GM10266 (cell line): ENCODE data around the gene KRTAP9-7.

Experiments
- DNase-seq: peaks from one replicate; pipeline ENCODE4 v3.0.0; 2012; ENCODE audit errors: extremely low spot score
- TF ChIP-seq, protein P1 (sequence below): IDR thresholded peaks from 2 replicates; pipeline ENCODE4 v1.5.1; 2012; ENCODE audit warnings: mild to moderate bottlenecking, low read depth; ENCODE audit not compliant: control insufficient read depth, insufficient read depth; ENCODE audit errors: missing control alignments

Gene KRTAP9-7

GRCh38 chr17:41307647-41308046, 32.1 kb downstream of the KRTAP9-7 start:
- TF ChIP-seq, protein P1, sequence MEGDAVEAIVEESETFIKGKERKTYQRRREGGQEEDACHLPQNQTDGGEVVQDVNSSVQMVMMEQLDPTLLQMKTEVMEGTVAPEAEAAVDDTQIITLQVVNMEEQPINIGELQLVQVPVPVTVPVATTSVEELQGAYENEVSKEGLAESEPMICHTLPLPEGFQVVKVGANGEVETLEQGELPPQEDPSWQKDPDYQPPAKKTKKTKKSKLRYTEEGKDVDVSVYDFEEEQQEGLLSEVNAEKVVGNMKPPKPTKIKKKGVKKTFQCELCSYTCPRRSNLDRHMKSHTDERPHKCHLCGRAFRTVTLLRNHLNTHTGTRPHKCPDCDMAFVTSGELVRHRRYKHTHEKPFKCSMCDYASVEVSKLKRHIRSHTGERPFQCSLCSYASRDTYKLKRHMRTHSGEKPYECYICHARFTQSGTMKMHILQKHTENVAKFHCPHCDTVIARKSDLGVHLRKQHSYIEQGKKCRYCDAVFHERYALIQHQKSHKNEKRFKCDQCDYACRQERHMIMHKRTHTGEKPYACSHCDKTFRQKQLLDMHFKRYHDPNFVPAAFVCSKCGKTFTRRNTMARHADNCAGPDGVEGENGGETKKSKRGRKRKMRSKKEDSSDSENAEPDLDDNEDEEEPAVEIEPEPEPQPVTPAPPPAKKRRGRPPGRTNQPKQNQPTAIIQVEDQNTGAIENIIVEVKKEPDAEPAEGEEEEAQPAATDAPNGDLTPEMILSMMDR = no peak

DNA sequence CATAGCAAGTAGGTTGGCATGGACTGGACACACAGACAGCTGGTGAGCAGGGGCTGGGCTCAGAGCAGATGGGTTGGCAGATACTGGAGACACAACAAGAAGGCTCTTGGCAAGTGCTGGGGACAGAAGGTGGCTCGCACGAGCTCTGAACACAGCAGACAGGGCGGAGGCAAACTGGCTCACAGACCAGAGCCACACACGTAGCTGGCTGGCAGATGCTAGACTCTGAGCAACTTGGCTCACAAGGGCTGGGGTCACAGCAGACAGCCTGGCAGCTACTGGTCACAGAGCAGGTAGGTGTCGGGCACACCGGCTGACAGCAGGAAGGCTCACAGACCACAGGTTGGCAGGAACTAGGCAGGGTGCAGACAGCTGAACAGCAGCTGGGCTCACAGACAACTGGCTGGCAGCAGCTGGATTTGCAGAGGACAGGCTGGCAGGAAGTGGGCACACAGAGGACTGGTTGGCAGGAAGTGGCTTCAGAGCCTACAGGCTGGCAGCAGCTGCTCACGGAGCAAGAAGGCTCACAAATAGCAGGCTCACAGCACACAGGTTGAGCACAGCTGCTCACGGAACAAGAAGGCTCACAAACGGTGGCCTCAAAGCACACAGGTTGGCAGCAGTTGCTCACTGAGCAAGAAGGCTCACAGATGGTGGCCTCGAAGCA, 32.9 kb downstream of the KRTAP9-7 start:
- no peak for DNase-seq
- TF ChIP-seq, protein P1 = no peak

More at GRCh38 chr17:41307647-41308046, 32.1 kb downstream of the KRTAP9-7 start:
- no peak for DNase-seq

DNA sequence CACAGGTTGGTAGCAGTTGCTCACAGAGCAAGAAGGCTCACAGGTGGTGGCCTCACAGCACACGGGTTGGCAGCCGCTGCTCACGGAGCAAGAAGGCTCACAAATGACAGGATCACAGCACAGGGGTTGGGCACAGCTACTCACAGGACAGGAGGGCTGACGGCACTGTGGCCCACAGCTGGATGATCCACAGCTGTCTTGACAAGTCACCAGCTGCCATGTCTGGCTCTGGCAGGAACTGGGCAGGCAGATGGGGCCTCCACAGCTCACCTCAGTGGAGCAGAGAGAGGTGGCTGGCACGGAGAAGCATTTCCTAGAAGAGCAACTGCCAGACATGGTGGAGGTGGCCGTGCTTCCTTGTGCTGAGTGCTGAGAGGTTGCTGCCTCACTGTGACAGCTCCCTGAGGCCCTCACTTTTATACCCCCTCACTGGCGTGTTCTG, 33.4 kb downstream of the KRTAP9-7 start, which contains the start of gene KRTAP16-1:
KRTAP16-1 (minus strand) TSS at position 392 of the 442 bp plus-strand sequence; CDS start at position 336, 56 bp downstream.
- no peak for DNase-seq
- TF ChIP-seq, protein P1 = no peak

GRCh38 chr17:41311111-41311510, 35.6 kb downstream of the KRTAP9-7 start:
- no peak for DNase-seq
- TF ChIP-seq, protein P1 = no peak

- TF ChIP-seq, protein P1 = no peak
- DNase-seq = no peak
These were observed 39.8 kb downstream of the KRTAP9-7 start, which contains the start of gene KRTAP17-1 for GRCh38 chr17:41315204-41315794. KRTAP17-1 (minus strand) TSS chr17:41315710; CDS start chr17:41315650, 60 bp downstream.

- DNase-seq = no peak
These were observed 40.4 kb downstream of the KRTAP9-7 start for GRCh38 chr17:41315814-41316445.

More at GRCh38 chr17:41315814-41316445, 40.4 kb downstream of the KRTAP9-7 start:
- TF ChIP-seq, protein P1 = no peak
